PC-3 (cell line): ENCODE measurements around the gene STX2. TPM values are rescaled to one million over a fixed set of nuclear protein-coding genes. Genes with fewer than 3 reads are reported as not detected.

ENCODE experiments used
- ATAC-seq: fragments of 200-7000 bp; cut with Tn5 transposase; 2 replicates; pipeline ENCODE4 v1.9.1; 2020; ENCODE audit warnings: mild to moderate bottlenecking, moderate library complexity
- BruUV-seq: library from RNA; stranded (reverse); fragments of 400-500 nt; replicated peaks from 2 replicates; lab custom pipeline; 2021; lab: Mats Ljungman, UMichigan
- CTCF ChIA-PET: fragments of 300-600 bp; sonication (Branson Sonifier 250); formaldehyde crosslinking; loops from one replicate; lab custom pipeline; 2022; ENCODE audit warnings: antibody characterized with exemption; lab: Charles Lee
- POLR2A ChIA-PET: fragments of 300-600 bp; sonication (Branson Sonifier 250); formaldehyde crosslinking; loops from one replicate; lab custom pipeline; 2022; ENCODE audit warnings: antibody characterized with exemption; ENCODE audit not compliant: unreplicated experiment; lab: Charles Lee
- DNase-seq: peaks from one replicate; pipeline ENCODE4 v3.0.0-alpha.2; 2015
- H2AFZ ChIP-seq: fragments of 300-600 bp; sonication (generic); 2 replicates; pipeline ENCODE4 v1.6.0; 2016; ENCODE audit warnings: antibody characterized with exemption, low read length
- H3F3A ChIP-seq: fragments of 300-600 bp; sonication (generic); one replicate; pipeline ENCODE4 v1.6.0; 2017; ENCODE audit warnings: antibody characterized with exemption, low read length, control low read depth, mild to moderate bottlenecking; ENCODE audit not compliant: unreplicated experiment
- H3K27ac ChIP-seq: fragments of 300-600 bp; sonication (generic); 2 replicates; pipeline ENCODE4 v1.5.1; 2016; ENCODE audit warnings: mild to moderate bottlenecking, low read length
- H3K27me3 ChIP-seq: fragments of 300-600 bp; sonication (generic); 2 replicates; pipeline ENCODE4 v1.6.1; 2016; ENCODE audit warnings: low read length, mixed read lengths
- H3K36me3 ChIP-seq: fragments of 300-600 bp; sonication (generic); 2 replicates; pipeline ENCODE4 v1.6.1; 2016; ENCODE audit warnings: low read depth, mixed run types, low read length, mixed read lengths
- H3K4me1 ChIP-seq: fragments of 300-600 bp; sonication (generic); 2 replicates; pipeline ENCODE4 v1.5.1; 2016; ENCODE audit warnings: low read length; ENCODE audit not compliant: insufficient read depth
- H3K4me2 ChIP-seq: fragments of 300-600 bp; sonication (generic); 2 replicates; pipeline ENCODE4 v1.6.0; 2016; ENCODE audit warnings: low read length
- H3K4me3 ChIP-seq: fragments of 300-600 bp; sonication (generic); 2 replicates; pipeline ENCODE4 v1.5.1; 2016; ENCODE audit warnings: mild to moderate bottlenecking, low read length, mixed read lengths
- H3K79me2 ChIP-seq: fragments of 300-600 bp; sonication (generic); 2 replicates; pipeline ENCODE4 v1.6.1; 2017; ENCODE audit warnings: low read length, mixed read lengths
- H3K9ac ChIP-seq: fragments of 300-600 bp; sonication (generic); 2 replicates; pipeline ENCODE4 v1.6.0; 2016; ENCODE audit warnings: mild to moderate bottlenecking, low read length
- H3K9me2 ChIP-seq: fragments of 300-600 bp; sonication (generic); replicated peaks from 2 replicates; pipeline ENCODE4 v1.6.1; 2016; ENCODE audit warnings: mixed run types, low read length, mixed read lengths
- H3K9me3 ChIP-seq: fragments of 300-600 bp; sonication (generic); 2 replicates; pipeline ENCODE4 v1.6.1; 2016; ENCODE audit warnings: low read length, mixed read lengths
- H4K20me1 ChIP-seq: fragments of 300-600 bp; sonication (generic); 2 replicates; pipeline ENCODE4 v1.6.1; 2016; ENCODE audit warnings: low read length, mixed read lengths
- CTCF ChIP-seq: fragments of 300-600 bp; sonication (generic); conservative IDR thresholded peaks from 2 replicates; pipeline ENCODE4 v1.5.1; 2017; ENCODE audit warnings: antibody characterized with exemption, low read depth, mild to moderate bottlenecking, low read length
- EZH2 ChIP-seq: fragments of 300-600 bp; sonication (generic); IDR thresholded peaks from one replicate; pipeline ENCODE4 v1.6.1; 2017; ENCODE audit warnings: antibody characterized with exemption, mild to moderate bottlenecking, low read length; ENCODE audit not compliant: unreplicated experiment
- EZH2phosphoT487 ChIP-seq: fragments of 300-600 bp; sonication (generic); IDR thresholded peaks from 2 replicates; pipeline ENCODE4 v1.6.1; 2018; ENCODE audit warnings: mild to moderate bottlenecking, antibody characterized with exemption, low read length, borderline replicate concordance
- intact Hi-C: fragments of 100-400 bp; cut with micrococcal nuclease; formaldehyde crosslinking; loops from 2 replicates; pipeline ENCODE4 v1.9.0; 2023
- total RNA-seq: library from RNA; depleted of rRNA; stranded (reverse); fragments of >200 nt; gene quantifications from 2 replicates; pipeline ENCODE4 v1.2.3, GENCODE V29; 2014

The STX2 gene
- total RNA-seq, 1 experiment from 2014 or later = 18.2 TPM

- Histone ChIP-seq H3K79me2 (no peaks in the 10 kb centered on the region; the same call in 1 of the 2 replicates), H3K27ac (no peak overlapping the region), H3K9ac (peak overlapping the region; percentile 23), H3K27me3 (no peaks in the 10 kb centered on the region), H3K36me3 (no peaks in the 10 kb centered on the region), H3F3A (no peaks in the 10 kb centered on the region), H3K4me3 (peak overlapping the region; percentile 74), H3K9me2 (no peaks in the 10 kb centered on the region), H2AFZ (peak overlapping the region; percentile 86), H3K4me2 (peak overlapping the region; percentile 96), H3K9me3 (no peaks in the 10 kb centered on the region), H3K4me1 (peaks cover 13% of the 10 kb centered on the region), H4K20me1 (no peaks in the 10 kb centered on the region)
- intact Hi-C loops = no loop called here
- peak; percentile 63 for ATAC-seq
- ChIA-PET POLR2A (interaction anchor here (1.0 kb wide), 1 partner anchor 12 kb away, joined by 4 read pairs; no protein-coding TSS in a partner anchor), CTCF (no interaction called here)
- TF ChIP-seq EZH2 (no peak), EZH2phosphoT487 (no peak)
- no TSS peak for BruUV-seq
- DNase-seq = peak; percentile 46
These were observed 633 bp downstream of the STX2 start for GRCh38 chr12:130838284-130838950.

GRCh38 chr12:130835436-130835835, 3.6 kb downstream of the STX2 start:
- no peak overlapping the region for H3K4me3 ChIP-seq
- H3K27ac ChIP-seq = no peak overlapping the region
- H3K9me3 ChIP-seq = no peaks in the 10 kb centered on the region
- TF ChIP-seq EZH2phosphoT487 (no peak), EZH2 (no peak), CTCF (no peak)
- intact Hi-C loops = no loop called here
- no peak overlapping the region for H3K4me2 ChIP-seq
- no peaks in the 10 kb centered on the region for H3K27me3 ChIP-seq
- H3F3A ChIP-seq = no peaks in the 10 kb centered on the region
- peaks cover 20% of the 10 kb centered on the region for H3K4me1 ChIP-seq
- POLR2A ChIA-PET = no interaction called here
- BruUV-seq = no TSS peak
- H3K9ac ChIP-seq = no peak overlapping the region
- H2AFZ ChIP-seq = no peak overlapping the region
- no peaks in the 10 kb centered on the region; the same call in 1 of the 2 replicates for H3K79me2 ChIP-seq
- ATAC-seq (no peak), DNase-seq (no peak)
- H4K20me1 ChIP-seq = no peaks in the 10 kb centered on the region
- no peaks in the 10 kb centered on the region for H3K36me3 ChIP-seq
- H3K9me2 ChIP-seq = no peaks in the 10 kb centered on the region
- CTCF ChIA-PET = no interaction called here

- H3K27me3 ChIP-seq = no peaks in the 10 kb centered on the region
- H3K4me1 ChIP-seq = peaks cover 20% of the 10 kb centered on the region
- no peak overlapping the region for H3K4me2 ChIP-seq
- TF ChIP-seq CTCF (no peak), EZH2 (no peak), EZH2phosphoT487 (no peak)
- no peaks in the 10 kb centered on the region for H3K36me3 ChIP-seq
- intact Hi-C loops = no loop called here
- H2AFZ ChIP-seq = no peak overlapping the region
- DNase-seq (no peak), ATAC-seq (no peak)
- H4K20me1 ChIP-seq = no peaks in the 10 kb centered on the region
- ChIA-PET POLR2A (no interaction called here), CTCF (no interaction called here)
- no peaks in the 10 kb centered on the region for H3K9me3 ChIP-seq
- BruUV-seq = no TSS peak
- H3K9ac ChIP-seq = no peak overlapping the region
- no peaks in the 10 kb centered on the region; the same call in 1 of the 2 replicates for H3K79me2 ChIP-seq
- no peaks in the 10 kb centered on the region for H3K9me2 ChIP-seq
- H3K27ac ChIP-seq = no peak overlapping the region
- no peaks in the 10 kb centered on the region for H3F3A ChIP-seq
- H3K4me3 ChIP-seq = no peak overlapping the region
These were observed 4.0 kb downstream of the STX2 start for GRCh38 chr12:130835011-130835410.
